Activated T-cell treated with anti-CD3 and anti-CD28 coated beads, Interleukin-2, amount 50 U/mL, for 4 hours (primary cell): ENCODE data around the gene THOC6. TPM values are rescaled to one million over a fixed set of nuclear protein-coding genes. Genes with fewer than 3 reads are reported as not detected.

Source experiments
- ATAC-seq, 2 donors: fragments of 200-7000 bp; cut with Tn5 transposase; one replicate each; pipeline ENCODE4 v1.10.0; 2021
- DNase-seq: peaks from one replicate; pipeline ENCODE4 v3.0.0-alpha.2; 2020
- H3K27me3 Mint-ChIP-seq: one replicate; pipeline ENCODE4 v1.8.0; 2021; ENCODE audit warnings: low read depth, mixed read lengths
- H3K36me3 Mint-ChIP-seq: one replicate; pipeline ENCODE4 v1.8.0; 2022; ENCODE audit warnings: mixed read lengths; ENCODE audit not compliant: insufficient read depth
- H3K4me1 Mint-ChIP-seq: one replicate; pipeline ENCODE4 v1.8.0; 2021; ENCODE audit warnings: low read depth, mixed read lengths
- H3K4me3 Mint-ChIP-seq: one replicate; pipeline ENCODE4 v1.8.0; 2021; ENCODE audit warnings: mild to moderate bottlenecking, moderate library complexity, mixed read lengths
- H3K9me3 Mint-ChIP-seq: one replicate; pipeline ENCODE4 v1.8.0; 2021; ENCODE audit warnings: mixed read lengths
- total RNA-seq, 3 donors: library from RNA; stranded (reverse); gene quantifications; one replicate each; pipeline ENCODE4 v1.2.1, GENCODE V29; 2021

Gene THOC6
- total RNA-seq, 3 donors from 2014 or later: 70.4 to 86.3 (median 71.7) TPM

- no peak for DNase-seq
- H3K36me3 Mint-ChIP-seq: no peaks in the 10 kb centered on the region
- peak overlapping the region; percentile 61 for H3K4me3 Mint-ChIP-seq
- no peak for ATAC-seq
- H3K4me1 Mint-ChIP-seq: peaks cover 24% of the 10 kb centered on the region
- H3K27me3 Mint-ChIP-seq: peaks cover 8% of the 10 kb centered on the region
- H3K9me3 Mint-ChIP-seq: no peaks in the 10 kb centered on the region
Observed at GRCh38 chr16:3004781-3005284, 19.0 kb upstream of the THOC6 start.

GRCh38 chr16:3007059-3007956, 16.5 kb upstream of the THOC6 start:
- H3K4me3 Mint-ChIP-seq: peak overlapping the region; percentile 21
- H3K4me1 Mint-ChIP-seq: peaks cover 24% of the 10 kb centered on the region
- no peak for DNase-seq
- H3K27me3 Mint-ChIP-seq: peaks cover 5% of the 10 kb centered on the region
- no peak for ATAC-seq
- H3K36me3 Mint-ChIP-seq: no peaks in the 10 kb centered on the region
- H3K9me3 Mint-ChIP-seq: no peaks in the 10 kb centered on the region

- Mint-ChIP-seq H3K4me1 (peaks cover 24% of the 10 kb centered on the region), H3K4me3 (peak overlapping the region; percentile 21), H3K27me3 (peaks cover 5% of the 10 kb centered on the region), H3K9me3 (no peaks in the 10 kb centered on the region), H3K36me3 (no peaks in the 10 kb centered on the region)
- ATAC-seq: no peak
- peak; percentile 32 for DNase-seq
Observed at GRCh38 chr16:3007957-3008689, 15.7 kb upstream of the THOC6 start.

- H3K4me1 Mint-ChIP-seq: peaks cover 24% of the 10 kb centered on the region
- ATAC-seq (no peak), DNase-seq (no peak)
- no peaks in the 10 kb centered on the region for H3K36me3 Mint-ChIP-seq
- H3K4me3 Mint-ChIP-seq: no peak overlapping the region
- H3K9me3 Mint-ChIP-seq: no peaks in the 10 kb centered on the region
- peaks cover 5% of the 10 kb centered on the region for H3K27me3 Mint-ChIP-seq
Observed at GRCh38 chr16:3008690-3009037, 15.2 kb upstream of the THOC6 start.

GRCh38 chr16:3009568-3010390, 14.1 kb upstream of the THOC6 start:
- H3K27me3 Mint-ChIP-seq: peaks cover 8% of the 10 kb centered on the region
- H3K4me3 Mint-ChIP-seq: no peak overlapping the region
- no peaks in the 10 kb centered on the region for H3K9me3 Mint-ChIP-seq
- peaks cover 23% of the 10 kb centered on the region for H3K4me1 Mint-ChIP-seq
- H3K36me3 Mint-ChIP-seq: no peaks in the 10 kb centered on the region
- ATAC-seq (no peak), DNase-seq (no peak)

- ATAC-seq: no peak
- Mint-ChIP-seq H3K27me3 (peaks cover 5% of the 10 kb centered on the region), H3K36me3 (no peaks in the 10 kb centered on the region), H3K9me3 (no peaks in the 10 kb centered on the region), H3K4me3 (no peak overlapping the region), H3K4me1 (peaks cover 20% of the 10 kb centered on the region)
- DNase-seq: no peak
Observed at GRCh38 chr16:3010510-3010909, 13.3 kb upstream of the THOC6 start.

- H3K36me3 Mint-ChIP-seq: no peaks in the 10 kb centered on the region
- no peak overlapping the region for H3K4me3 Mint-ChIP-seq
- H3K9me3 Mint-ChIP-seq: no peaks in the 10 kb centered on the region
- peaks cover 13% of the 10 kb centered on the region for H3K4me1 Mint-ChIP-seq
- peaks cover 7% of the 10 kb centered on the region for H3K27me3 Mint-ChIP-seq
- no peak for ATAC-seq
- no peak for DNase-seq
Observed at GRCh38 chr16:3012246-3012645, 11.6 kb upstream of the THOC6 start.

- DNase-seq: no peak
- H3K9me3 Mint-ChIP-seq: no peaks in the 10 kb centered on the region
- peak; percentile 49 to 56 for ATAC-seq
- peaks cover 7% of the 10 kb centered on the region for H3K4me1 Mint-ChIP-seq
- no peak within 1 kb of the TSS for H3K4me3 Mint-ChIP-seq
- peaks cover 7% of the 10 kb centered on the region for H3K27me3 Mint-ChIP-seq
- H3K36me3 Mint-ChIP-seq: no peaks in the 10 kb centered on the region
Observed at GRCh38 chr16:3012828-3013420, 10.9 kb upstream of the THOC6 start, which contains the start of gene CLDN9. CLDN9 (plus strand) TSS chr16:3012923; CDS start chr16:3013363, 440 bp downstream.

- DNase-seq: no peak
Observed at GRCh38 chr16:3013491-3013951, 10.3 kb upstream of the THOC6 start.

GRCh38 chr16:3013998-3014690, 9.7 kb upstream of the THOC6 start:
- no peak overlapping the region for H3K4me3 Mint-ChIP-seq
- ATAC-seq (no peak), DNase-seq (no peak)
- H3K4me1 Mint-ChIP-seq: peaks cover 10% of the 10 kb centered on the region
- H3K9me3 Mint-ChIP-seq: no peaks in the 10 kb centered on the region
- no peaks in the 10 kb centered on the region for H3K36me3 Mint-ChIP-seq
- peaks cover 7% of the 10 kb centered on the region for H3K27me3 Mint-ChIP-seq

More at GRCh38 chr16:3013491-3013951, 10.3 kb upstream of the THOC6 start:
- Mint-ChIP-seq H3K9me3 (no peaks in the 10 kb centered on the region), H3K27me3 (peaks cover 7% of the 10 kb centered on the region), H3K4me3 (no peak overlapping the region), H3K4me1 (peaks cover 7% of the 10 kb centered on the region), H3K36me3 (no peaks in the 10 kb centered on the region)
- no peak for ATAC-seq

GRCh38 chr16:3014971-3015370, 8.9 kb upstream of the THOC6 start:
- ATAC-seq (no peak), DNase-seq (no peak)
- no peaks in the 10 kb centered on the region for H3K36me3 Mint-ChIP-seq
- peaks cover 16% of the 10 kb centered on the region for H3K4me1 Mint-ChIP-seq
- H3K4me3 Mint-ChIP-seq: no peak overlapping the region
- no peaks in the 10 kb centered on the region for H3K9me3 Mint-ChIP-seq
- H3K27me3 Mint-ChIP-seq: peaks cover 8% of the 10 kb centered on the region

- no peak overlapping the region for H3K4me3 Mint-ChIP-seq
- H3K4me1 Mint-ChIP-seq: peaks cover 21% of the 10 kb centered on the region
- ATAC-seq: no peak
- H3K27me3 Mint-ChIP-seq: peaks cover 8% of the 10 kb centered on the region
- no peak for DNase-seq
- no peaks in the 10 kb centered on the region for H3K36me3 Mint-ChIP-seq
- no peaks in the 10 kb centered on the region for H3K9me3 Mint-ChIP-seq
Observed at GRCh38 chr16:3015865-3016521, 7.8 kb upstream of the THOC6 start.

GRCh38 chr16:3017344-3017743, 6.5 kb upstream of the THOC6 start:
- no peak for DNase-seq
- no peak overlapping the region for H3K4me3 Mint-ChIP-seq
- H3K27me3 Mint-ChIP-seq: peaks cover 8% of the 10 kb centered on the region
- H3K9me3 Mint-ChIP-seq: no peaks in the 10 kb centered on the region
- H3K4me1 Mint-ChIP-seq: peaks cover 33% of the 10 kb centered on the region
- no peaks in the 10 kb centered on the region for H3K36me3 Mint-ChIP-seq
- no peak for ATAC-seq
